ENCODE results near the gene TTF2. TPM values are rescaled to one million over a fixed set of nuclear protein-coding genes. Genes with fewer than 3 reads are reported as not detected.
"Not testable (repeated sequence)": the region's sequence is repeated elsewhere in the genome, so short reads cannot be mapped to it uniquely, and the experiment has no call there.

TTF2 gene
- total and polyA plus RNA-seq, 9 donors = 2.1 to 14.0 (median 10.6) TPM

DNA sequence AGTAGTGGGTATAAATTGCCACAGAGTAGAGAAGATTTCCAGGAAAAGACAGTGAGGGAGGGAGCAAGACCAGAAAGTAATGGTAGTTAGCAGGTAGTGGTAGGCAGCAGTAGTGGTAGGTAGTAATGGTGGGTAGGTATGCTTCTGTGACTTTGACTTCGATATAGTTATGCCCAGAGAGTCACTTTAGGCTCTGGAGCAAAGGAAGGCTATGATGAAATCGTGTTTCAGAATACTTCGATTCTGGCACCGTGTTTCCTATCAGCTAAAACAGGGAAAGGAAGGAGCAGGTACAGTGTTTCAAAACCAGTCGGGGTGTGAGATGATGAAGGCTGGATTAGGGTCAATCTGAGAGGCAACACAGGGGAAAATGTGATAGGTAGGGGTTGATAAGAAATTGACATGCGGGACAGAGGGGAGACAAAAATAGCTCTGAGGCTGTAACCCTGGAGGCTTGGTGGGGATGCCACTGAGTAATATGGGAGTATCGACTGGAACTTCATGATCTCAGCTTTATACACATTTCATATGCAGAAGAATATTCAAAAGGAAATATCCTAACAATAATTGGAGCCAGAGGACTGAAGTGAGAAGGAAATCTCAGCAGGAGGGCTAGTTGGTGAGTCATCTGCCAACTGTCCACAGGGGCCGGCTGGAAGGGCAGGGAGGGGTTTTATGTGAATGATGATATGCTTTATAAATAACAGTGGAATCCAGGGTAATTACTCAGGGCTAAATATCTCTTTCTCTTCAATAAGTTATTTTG, 86.6 kb downstream of the TTF2 start:
- H3K27ac ChIP-seq = no peak overlapping the region

DNA sequence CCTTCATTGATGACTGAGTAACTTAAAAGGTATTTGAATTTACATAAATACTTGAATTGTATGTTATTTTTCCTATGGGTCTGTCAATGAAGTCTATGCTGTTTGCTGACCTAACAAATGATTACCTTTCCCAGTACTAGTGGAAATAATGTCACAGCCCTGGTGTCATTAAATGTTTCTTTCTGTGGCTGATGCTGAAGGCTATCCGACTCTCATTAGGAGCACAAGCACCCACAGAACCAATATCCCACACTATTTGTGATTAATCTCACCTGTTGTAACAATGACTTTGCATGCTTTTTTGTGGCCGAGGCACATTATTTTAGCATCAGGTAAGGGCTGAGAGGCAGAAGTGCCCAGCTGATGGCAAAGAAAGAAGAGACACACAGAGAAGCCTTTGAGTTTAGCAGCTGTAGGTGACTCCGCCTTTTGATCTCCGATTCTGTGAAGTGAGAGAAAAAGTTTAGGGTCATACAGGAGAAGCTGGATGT, 87.3 kb downstream of the TTF2 start:
- DNase-seq = no peak
- Histone ChIP-seq H3K36me3 (no peaks in the 10 kb centered on the region), H3K27me3 (no peaks in the 10 kb centered on the region), H3K9me3 (no peaks in the 10 kb centered on the region), H3K4me3 (no peak overlapping the region), H3K4me1 (ENCODE audit: insufficient read depth) (no peaks in the 10 kb centered on the region), H3K27ac (no peak overlapping the region)
- TF ChIP-seq POLR2A (IDR thresholded peaks at IDR 0.05) = no peak
- TF ChIP-seq, protein P1, sequence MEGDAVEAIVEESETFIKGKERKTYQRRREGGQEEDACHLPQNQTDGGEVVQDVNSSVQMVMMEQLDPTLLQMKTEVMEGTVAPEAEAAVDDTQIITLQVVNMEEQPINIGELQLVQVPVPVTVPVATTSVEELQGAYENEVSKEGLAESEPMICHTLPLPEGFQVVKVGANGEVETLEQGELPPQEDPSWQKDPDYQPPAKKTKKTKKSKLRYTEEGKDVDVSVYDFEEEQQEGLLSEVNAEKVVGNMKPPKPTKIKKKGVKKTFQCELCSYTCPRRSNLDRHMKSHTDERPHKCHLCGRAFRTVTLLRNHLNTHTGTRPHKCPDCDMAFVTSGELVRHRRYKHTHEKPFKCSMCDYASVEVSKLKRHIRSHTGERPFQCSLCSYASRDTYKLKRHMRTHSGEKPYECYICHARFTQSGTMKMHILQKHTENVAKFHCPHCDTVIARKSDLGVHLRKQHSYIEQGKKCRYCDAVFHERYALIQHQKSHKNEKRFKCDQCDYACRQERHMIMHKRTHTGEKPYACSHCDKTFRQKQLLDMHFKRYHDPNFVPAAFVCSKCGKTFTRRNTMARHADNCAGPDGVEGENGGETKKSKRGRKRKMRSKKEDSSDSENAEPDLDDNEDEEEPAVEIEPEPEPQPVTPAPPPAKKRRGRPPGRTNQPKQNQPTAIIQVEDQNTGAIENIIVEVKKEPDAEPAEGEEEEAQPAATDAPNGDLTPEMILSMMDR (IDR thresholded peaks at IDR 0.05) = no peak
- TF ChIP-seq EP300 (IDR thresholded peaks at IDR 0.05) = no peak
- intact Hi-C loops (cut with DNase I) = no loop called here
- 66 to 86% (median 68%) methylated on average over 4 of the region's 4 CpGs for WGBS, 3 donors

More for the DNA sequence above, 86.6 kb downstream of the TTF2 start:
- Histone ChIP-seq H3K9me3 (no peaks in the 10 kb centered on the region), H3K4me1 (ENCODE audit: insufficient read depth) (no peaks in the 10 kb centered on the region), H3K27me3 (no peaks in the 10 kb centered on the region), H3K36me3 (no peaks in the 10 kb centered on the region), H3K4me3 (no peak overlapping the region)
- intact Hi-C loops (cut with DNase I) = no loop called here
- DNase-seq = no peak
- WGBS, 3 donors = 66 to 70% (median 67%) methylated on average over 8 of the region's 8 CpGs
- TF ChIP-seq, protein P1 (IDR thresholded peaks at IDR 0.05) = no peak
- TF ChIP-seq EP300 (IDR thresholded peaks at IDR 0.05) (no peak), POLR2A (IDR thresholded peaks at IDR 0.05) (no peak)

DNA sequence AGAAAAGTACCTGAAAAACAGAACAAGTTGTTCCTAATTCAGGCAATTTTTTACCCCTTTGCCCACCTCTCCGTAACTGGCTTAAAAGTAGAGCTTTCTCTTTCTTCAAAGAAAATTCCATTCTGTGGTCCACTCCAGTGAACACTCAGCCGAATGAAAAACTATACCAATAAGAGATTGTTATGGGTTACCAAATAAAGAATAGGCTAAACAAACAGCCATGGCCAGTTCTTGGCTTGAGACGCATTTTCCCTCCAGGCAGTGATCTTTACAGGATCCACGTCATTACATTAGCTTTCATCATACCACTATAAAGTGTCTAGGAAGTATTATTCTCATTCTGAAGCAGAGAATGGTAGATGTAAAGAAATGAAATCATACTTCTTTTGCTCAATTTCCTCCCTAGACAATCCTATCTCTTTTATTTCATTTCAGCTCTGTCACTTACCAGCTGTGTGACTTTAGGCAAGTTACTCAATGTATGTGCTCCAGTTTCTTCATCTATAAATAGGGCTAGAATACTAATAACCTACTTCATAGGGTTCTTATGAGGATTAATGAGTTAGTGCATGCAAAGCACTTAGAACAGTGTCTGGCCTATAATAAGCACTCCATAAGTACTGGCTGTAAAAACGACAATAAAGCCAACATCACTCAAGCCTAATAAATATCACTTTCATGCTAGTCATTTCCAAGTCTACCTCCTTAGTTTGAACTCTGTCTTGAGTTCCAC, 87.9 kb downstream of the TTF2 start:
- Histone ChIP-seq H3K36me3 (no peaks in the 10 kb centered on the region), H3K4me3 (no peak overlapping the region), H3K27me3 (no peaks in the 10 kb centered on the region), H3K4me1 (ENCODE audit: insufficient read depth) (no peaks in the 10 kb centered on the region), H3K9me3 (no peaks in the 10 kb centered on the region), H3K27ac (no peak overlapping the region)
- WGBS, 3 donors = 48 to 76% (median 65%) methylated on average over 5 of the region's 5 CpGs
- intact Hi-C loops (cut with DNase I) = no loop called here
- TF ChIP-seq, protein P1 (IDR thresholded peaks at IDR 0.05) = no peak
- no peak for TF ChIP-seq EP300 (IDR thresholded peaks at IDR 0.05)
- TF ChIP-seq POLR2A (IDR thresholded peaks at IDR 0.05) = no peak
- DNase-seq = no peak

DNA sequence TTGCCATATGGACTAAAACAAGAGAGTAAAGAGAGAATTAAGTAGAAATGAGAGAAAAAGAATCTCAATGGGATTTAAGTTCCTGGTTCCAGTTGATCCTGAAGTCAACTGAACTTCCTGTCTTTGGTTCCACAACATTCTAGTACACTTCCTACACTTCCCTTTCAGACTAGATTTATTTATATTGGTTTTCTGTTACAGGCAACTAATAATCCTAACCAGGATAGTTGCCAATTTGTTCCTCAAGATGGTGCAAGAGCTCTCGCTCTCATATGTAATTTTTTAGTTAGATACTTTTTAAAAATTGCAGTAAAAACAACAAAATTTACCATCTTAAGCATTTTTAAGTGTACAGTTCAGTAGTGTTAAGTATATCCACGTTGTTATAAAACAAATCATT, 90.2 kb downstream of the TTF2 start:
- TF ChIP-seq EP300 (IDR thresholded peaks at IDR 0.05) = no peak
- no peak overlapping the region for H3K4me3 ChIP-seq
- 63 to 72% (median 69%) methylated on average over 2 of the region's 2 CpGs for WGBS, 3 donors

DNA sequence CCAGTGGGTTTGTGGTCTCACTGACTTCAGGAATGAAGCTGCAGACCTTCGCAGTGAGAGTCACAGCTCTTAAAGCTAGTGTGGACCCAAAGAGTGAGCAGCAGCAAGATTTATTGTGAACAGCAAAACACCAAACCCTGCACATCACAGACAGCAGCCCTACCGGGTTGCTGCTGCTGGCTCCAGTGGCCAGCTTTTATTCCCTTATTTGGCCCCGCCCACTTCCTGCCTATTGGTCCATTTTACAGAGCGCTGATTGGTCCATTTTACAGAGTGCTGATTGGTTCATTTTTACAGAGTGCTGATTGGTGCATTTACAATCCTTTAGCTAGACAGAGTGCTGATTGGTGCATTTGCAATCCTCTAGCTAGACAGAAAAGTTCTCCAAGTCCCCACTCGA, 91.2 kb downstream of the TTF2 start:
- H3K4me3 ChIP-seq; H3K4me1 ChIP-seq (ENCODE audit: insufficient read depth); H3K36me3 ChIP-seq; intact Hi-C loops (cut with DNase I); H3K27ac ChIP-seq; DNase-seq; H3K27me3 ChIP-seq; H3K9me3 ChIP-seq: not testable (repeated sequence)
- WGBS, 3 donors = 88 to 92% (median 88%) methylated on average over 5 of the region's 5 CpGs

More for the DNA sequence above, 90.2 kb downstream of the TTF2 start:
- Histone ChIP-seq H3K27ac (no peak overlapping the region), H3K9me3 (no peaks in the 10 kb centered on the region), H3K4me1 (ENCODE audit: insufficient read depth) (no peaks in the 10 kb centered on the region), H3K36me3 (no peaks in the 10 kb centered on the region), H3K27me3 (no peaks in the 10 kb centered on the region)
- no peak for DNase-seq
- intact Hi-C loops (cut with DNase I) = no loop called here

MicroRNAs within 50 kb of the gene (microRNA counts, 767-probe panel; counts per million panel counts)
- 530 counts per million, percentile 78 among the panel's probes with 10 or more counts for microRNA hsa-miR-942

Small RNAs within 50 kb of the gene (microRNA-seq; reads per million reads assigned to microRNA genes)
- 6.6 to 12.0 (median 8.7) reads per million in 3 donors for gene MIR942

Small RNAs within 50 kb of the gene (small RNA-seq; reads per million reads assigned to genes)
- 0.15 reads per million for gene MIR942

Other genes with a start within 250 kb of the TTF2 start
- gene PTGFRN, start 150.4 kb upstream of the TTF2 start, total RNA-seq = 10 to 100 TPM; 26.0 to 87.6 (median 65.8) TPM
- 100 to 1,000 TPM in 1 of 2 donors, 10 to 100 TPM in 1; 22.9 to 106 TPM for gene PTGFRN, start 150.4 kb upstream of the TTF2 start, polyA plus RNA-seq
- gene CD101, start 58.6 kb upstream of the TTF2 start, total RNA-seq = 1 to 10 TPM in 5 of 7 donors, under 1 TPM in 2; 0.36 to 1.6 (median 1.4) TPM
- gene CD101, start 58.6 kb upstream of the TTF2 start, polyA plus RNA-seq = 1 to 10 TPM in 1 of 2 donors, under 1 TPM in 1; 0.30 to 1.1 TPM
- 1 to 10 TPM; 2.9 to 7.7 (median 6.6) TPM for gene TRIM45, start 61.4 kb downstream of the TTF2 start, total RNA-seq
- gene TRIM45, start 61.4 kb downstream of the TTF2 start, polyA plus RNA-seq = 1 to 10 TPM; 4.9 to 5.4 TPM
- 10 to 100 TPM in 1 of 7 donors, 1 to 10 TPM in 2, under 1 TPM in 2, not detected in 2; 0.32 to 17.6 (median 1.9) TPM for gene VTCN1, start 150.6 kb downstream of the TTF2 start, total RNA-seq
- under 1 TPM; 0.05 to 0.25 TPM for gene VTCN1, start 150.6 kb downstream of the TTF2 start, polyA plus RNA-seq

Measured in ovary (tissue), 9 donors.